NOMO-1 (cell line): ENCODE data around the gene ATG4C.
A peak's percentile ranks its signal among the peaks of the same experiment; 100 is the strongest.
"Not testable (repeated sequence)": the region's sequence is repeated elsewhere in the genome, so short reads cannot be mapped to it uniquely, and the experiment has no call there.

Experiments
- DNase-seq, 2 experiments: peaks; one replicate each; lab custom pipeline; 2025; ENCODE audit not compliant: unreplicated experiment in 2 of 2; lab: John Stamatoyannopoulos, UW

Gene ATG4C, protein sequence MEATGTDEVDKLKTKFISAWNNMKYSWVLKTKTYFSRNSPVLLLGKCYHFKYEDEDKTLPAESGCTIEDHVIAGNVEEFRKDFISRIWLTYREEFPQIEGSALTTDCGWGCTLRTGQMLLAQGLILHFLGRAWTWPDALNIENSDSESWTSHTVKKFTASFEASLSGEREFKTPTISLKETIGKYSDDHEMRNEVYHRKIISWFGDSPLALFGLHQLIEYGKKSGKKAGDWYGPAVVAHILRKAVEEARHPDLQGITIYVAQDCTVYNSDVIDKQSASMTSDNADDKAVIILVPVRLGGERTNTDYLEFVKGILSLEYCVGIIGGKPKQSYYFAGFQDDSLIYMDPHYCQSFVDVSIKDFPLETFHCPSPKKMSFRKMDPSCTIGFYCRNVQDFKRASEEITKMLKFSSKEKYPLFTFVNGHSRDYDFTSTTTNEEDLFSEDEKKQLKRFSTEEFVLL

GRCh38 chr1:62783736-62784508 lies at the start of gene ATG4C:
ATG4C (plus strand) TSS chr1:62784132; CDS start chr1:62803787, 19,655 bp downstream.
- peak; percentile 89 to 94 for DNase-seq

- no peak for DNase-seq
Measured at GRCh38 chr1:62735491-62736171, 48.3 kb upstream of the ATG4C start.

- DNase-seq, result not testable (repeated sequence)
Measured at GRCh38 chr1:62740701-62741100, 43.2 kb upstream of the ATG4C start.

DNA sequence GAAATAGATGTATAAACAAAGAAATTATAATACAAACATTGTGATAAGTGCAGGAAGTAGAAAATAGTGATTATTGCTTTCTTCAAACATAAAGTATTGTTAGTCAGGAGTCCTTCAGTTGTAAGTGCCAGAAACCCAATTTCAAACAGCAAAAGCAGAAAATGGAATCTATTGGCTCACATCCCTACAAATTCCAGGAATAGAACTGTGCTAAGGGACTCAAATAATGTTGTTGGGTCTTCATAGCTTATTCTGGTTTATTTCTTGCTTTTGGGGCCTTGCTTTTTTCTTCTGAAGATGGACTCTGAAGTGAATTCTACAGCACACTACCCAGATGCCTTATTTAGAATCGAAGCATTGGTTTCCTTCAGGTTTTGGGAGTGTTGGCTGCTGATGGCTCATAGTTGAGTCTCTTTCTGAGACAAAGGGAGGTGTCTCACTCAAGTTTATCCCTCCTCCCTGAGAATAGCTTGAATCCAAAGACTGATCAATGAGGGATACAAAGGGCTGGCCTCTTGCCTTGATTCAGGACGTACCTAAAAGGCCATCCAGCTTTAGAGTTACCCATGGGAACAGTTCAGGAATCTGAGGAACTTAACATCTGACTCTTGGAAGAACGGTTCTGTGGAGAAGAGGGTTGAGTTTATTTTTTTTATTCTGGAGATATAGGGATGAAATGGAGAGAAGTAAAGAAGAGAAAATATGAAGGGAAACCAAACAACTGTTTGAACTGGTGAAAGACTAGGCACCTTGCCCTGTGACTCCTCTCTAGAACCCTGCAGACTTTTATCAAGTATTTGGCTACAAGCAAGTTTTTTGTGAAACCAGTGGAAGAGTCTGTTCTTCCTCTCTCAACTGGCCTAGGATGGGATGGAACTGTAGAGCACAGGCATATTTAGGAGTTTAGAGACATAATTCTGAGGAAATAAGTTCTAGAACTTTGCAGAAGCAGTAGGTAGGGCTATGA lies 39.0 kb upstream of the ATG4C start:
- no peak for DNase-seq

- DNase-seq, result peak in 1 of 2 experiments; percentile 58
Measured at GRCh38 chr1:62746086-62746808, 37.7 kb upstream of the ATG4C start.

DNA sequence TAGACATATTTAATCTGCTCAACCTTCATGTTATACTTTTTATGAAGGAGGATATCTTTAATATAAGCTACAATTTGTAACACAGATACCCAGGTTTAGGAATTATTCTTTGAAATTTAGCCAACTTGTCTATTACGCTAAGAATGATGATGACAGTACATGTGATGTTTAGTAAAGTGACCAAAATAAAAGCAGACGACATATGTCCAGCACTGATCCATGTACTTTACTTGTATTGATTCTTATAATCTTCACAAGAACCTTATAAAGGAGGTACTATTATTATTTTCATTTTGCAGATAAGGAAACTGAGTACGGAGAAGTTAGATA lies 37.2 kb upstream of the ATG4C start:
- DNase-seq, result no peak

- no peak for DNase-seq
Measured at GRCh38 chr1:62753031-62753965, 30.6 kb upstream of the ATG4C start.

GRCh38 chr1:62754938-62755337 lies 29.0 kb upstream of the ATG4C start:
- not testable (repeated sequence) for DNase-seq

DNA sequence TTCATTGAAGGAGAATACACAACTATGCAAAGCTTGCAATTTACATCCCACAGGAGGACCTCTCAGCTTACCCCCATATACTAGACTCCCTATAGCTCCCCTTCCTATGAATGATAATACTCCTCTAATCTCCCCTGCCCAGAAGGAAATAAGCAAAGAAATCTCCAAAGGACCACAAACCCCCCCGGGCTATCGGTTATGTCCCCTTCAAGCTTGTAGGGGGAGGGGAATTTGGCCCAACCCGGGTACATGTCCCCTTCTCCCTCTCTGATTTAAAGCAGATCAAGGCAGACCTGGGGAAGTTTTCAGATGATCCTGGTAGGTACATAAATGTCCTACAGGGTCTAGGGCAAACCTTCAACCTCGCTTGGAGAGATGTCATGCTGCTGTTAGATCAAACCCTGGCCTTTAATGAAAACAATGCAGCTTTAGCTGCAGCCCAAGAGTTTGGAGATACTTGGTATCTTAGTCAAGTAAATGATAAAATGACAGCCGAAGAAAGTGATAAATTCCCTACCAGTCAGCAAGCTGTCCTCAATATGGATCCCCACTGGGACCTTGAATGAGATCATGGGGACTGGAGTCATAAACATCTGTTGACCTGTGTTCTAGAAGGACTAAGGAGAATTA lies 27.6 kb upstream of the ATG4C start:
- DNase-seq, result not testable (repeated sequence)

DNA sequence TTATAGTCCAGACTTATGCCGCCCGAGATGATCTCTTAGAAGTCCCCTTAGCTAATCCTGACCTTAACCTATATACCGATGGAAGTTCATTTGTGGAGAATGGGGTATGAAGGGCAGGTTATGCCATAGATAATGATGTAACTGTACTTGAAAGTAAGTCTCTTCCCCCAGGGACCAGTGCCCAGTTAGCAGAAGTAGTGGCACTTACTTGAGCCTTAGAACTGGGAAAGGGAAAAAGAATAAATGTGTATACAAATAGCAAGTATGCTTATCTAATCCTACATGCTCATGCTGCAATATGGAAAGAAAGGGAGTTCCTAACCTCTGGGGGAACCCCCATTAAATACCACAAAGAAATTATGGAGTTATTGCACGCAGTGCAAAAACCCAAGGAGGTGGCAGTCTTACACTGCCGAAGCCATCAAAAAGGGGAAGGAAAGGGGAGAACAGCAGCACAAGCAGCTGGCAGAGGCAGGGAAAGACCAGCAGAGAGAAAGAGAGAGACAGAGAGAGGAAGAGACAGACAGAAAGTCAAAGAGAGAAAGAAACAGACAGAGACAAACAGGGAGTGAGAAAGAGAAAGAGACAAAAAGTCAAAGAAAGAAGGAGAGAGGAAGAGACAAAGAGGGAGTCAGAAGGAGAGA lies 24.6 kb upstream of the ATG4C start:
- peak in 1 of 2 experiments; percentile 6 for DNase-seq

DNA sequence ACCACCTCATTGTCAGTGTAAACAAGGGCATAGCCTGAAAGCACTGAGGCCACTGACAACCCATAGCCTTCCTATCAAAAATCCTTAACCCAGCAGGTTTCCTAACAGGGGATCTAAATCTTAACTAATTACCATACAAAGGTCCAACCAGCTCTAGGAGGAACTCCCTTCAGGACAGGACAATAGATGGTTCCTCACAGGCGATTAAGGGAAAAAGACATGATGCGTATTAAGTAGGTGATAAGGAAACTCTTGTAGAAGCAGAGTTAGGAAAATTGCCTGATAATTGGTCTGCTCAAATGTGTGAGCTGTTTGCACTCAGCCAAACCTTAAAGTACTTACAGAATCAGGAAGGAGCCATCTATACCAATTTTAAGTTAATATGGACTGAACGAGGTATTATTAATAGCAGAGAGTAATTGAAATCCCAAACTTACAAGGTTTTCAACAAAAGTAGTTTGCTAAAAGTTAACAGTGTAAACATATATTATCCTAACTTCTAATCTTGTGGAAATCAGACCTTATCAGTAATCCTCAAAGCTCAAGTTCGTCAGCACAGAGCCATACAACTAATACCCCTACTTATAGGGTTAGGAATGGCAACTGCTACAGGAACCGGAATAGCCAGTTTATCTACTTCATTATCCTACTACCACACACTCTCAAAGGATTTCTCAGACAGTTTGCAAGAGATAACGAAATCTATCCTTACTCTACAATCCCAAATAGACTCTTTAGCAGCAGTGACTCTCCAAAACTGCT lies 23.7 kb upstream of the ATG4C start:
- DNase-seq, result not testable (repeated sequence)

DNA sequence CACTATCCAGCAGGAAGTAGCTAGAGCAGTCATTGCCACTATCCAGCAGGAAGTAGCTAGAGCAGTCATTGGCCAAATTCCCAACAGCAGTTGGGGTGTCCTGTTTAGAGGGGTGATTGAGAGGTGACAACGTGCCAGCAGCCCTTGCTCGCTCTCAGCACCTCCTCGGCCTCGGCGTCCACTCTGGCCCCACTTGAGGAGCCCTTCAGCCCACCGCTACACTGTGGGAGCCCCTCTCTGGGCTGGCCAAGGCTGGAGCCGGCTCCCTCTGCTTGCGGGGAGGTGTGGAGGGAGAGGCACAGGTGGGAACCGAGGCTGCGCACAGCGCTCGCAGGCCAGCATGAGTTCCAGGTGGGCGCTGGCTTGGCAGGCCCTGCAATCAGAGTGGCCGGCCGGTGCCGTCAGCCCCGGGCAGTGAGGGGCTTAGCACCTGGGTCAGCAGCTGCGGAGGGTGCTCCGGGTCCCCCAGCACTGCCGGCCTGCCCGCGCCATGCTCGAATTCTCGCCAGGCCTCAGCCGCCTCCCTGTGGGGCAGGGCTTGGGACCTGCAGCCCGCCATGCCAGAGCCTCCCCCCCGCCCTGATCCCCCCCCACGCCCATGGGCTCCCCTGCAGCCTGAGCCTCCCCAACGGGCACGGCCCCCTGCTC lies 22.6 kb upstream of the ATG4C start:
- DNase-seq, result not testable (repeated sequence)

- DNase-seq, result not testable (repeated sequence)
Measured at GRCh38 chr1:62762027-62762426, 21.9 kb upstream of the ATG4C start.

GRCh38 chr1:62765981-62766380 lies 18.0 kb upstream of the ATG4C start:
- DNase-seq, result no peak

DNA sequence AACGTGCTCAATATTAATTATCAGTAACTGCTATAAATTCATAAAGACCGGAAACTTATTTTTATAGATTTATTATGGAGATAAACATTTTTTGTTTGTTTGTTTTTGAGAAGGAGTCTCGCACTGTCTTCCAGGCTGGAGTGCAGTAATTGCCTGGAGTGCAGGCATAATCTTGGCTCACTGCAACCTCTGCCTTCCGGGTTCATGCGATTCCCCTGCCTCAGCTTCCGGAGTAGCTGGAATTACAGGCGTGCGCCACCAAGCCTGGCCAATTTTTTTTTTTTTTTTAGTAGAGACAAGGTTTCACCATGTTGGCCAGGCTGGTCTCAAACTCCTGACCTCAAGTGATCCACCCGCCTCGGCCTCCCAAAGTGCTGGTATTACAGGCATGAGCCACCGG lies 15.4 kb upstream of the ATG4C start:
- DNase-seq, result not testable (repeated sequence)

GRCh38 chr1:62772607-62773295 lies 11.2 kb upstream of the ATG4C start:
- no peak for DNase-seq
